GM18520 (cell line): ENCODE results near the gene SIX6.

Experiments
- ATAC-seq: cut with Tn5 transposase; IDR thresholded peaks from one replicate; pipeline ENCODE4 v1.9.1; 2021; ENCODE audit not compliant: unreplicated experiment

Gene SIX6

DNA sequence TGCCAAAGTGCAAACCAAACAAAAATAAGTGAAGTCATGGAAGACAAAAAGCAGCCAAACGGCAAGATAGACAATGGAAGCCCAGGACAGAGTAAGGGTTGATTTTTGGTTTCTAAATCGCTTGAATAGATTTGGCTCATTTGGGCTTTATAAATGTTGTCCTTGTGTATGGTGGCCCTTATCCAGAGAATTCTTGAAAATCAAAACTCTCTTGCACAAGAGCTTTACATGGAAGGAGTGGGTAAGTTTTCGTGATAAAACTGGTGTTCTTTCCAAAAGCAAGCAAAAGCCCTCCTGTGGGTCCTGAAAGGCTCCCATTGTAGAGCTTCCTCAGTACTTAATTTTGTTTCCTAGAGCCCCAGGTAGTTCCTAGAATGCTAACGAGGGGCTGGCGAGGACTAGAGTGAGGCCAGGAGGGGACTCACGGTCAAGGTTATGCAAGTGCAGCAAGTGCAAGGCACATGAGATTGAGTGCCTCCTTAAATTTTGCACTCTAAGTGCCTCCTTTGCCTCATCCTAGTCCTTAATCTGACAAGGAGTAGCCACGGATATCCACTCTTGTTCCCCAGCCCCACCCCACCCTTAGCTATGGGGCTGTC lies 4.1 kb downstream of the SIX6 start:
- ATAC-seq = no peak

DNA sequence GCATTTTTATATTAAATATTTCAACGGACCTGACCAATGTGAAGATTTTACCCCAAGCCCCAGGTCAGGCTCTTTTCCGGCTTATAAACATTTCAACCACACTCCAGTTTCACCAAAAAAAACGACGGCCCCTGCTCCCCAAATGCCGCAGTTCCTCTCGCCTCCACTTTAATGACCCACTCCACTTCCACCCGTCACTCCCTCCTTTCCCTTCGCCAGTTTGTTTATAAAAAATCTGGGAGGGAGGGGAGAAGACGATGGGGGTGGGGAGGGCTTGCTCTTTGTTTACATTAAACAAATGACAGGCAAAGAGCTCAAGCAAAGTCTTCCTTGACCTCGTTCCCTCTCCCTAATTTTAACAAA lies 5.4 kb downstream of the SIX6 start:
- ATAC-seq = no peak

DNA sequence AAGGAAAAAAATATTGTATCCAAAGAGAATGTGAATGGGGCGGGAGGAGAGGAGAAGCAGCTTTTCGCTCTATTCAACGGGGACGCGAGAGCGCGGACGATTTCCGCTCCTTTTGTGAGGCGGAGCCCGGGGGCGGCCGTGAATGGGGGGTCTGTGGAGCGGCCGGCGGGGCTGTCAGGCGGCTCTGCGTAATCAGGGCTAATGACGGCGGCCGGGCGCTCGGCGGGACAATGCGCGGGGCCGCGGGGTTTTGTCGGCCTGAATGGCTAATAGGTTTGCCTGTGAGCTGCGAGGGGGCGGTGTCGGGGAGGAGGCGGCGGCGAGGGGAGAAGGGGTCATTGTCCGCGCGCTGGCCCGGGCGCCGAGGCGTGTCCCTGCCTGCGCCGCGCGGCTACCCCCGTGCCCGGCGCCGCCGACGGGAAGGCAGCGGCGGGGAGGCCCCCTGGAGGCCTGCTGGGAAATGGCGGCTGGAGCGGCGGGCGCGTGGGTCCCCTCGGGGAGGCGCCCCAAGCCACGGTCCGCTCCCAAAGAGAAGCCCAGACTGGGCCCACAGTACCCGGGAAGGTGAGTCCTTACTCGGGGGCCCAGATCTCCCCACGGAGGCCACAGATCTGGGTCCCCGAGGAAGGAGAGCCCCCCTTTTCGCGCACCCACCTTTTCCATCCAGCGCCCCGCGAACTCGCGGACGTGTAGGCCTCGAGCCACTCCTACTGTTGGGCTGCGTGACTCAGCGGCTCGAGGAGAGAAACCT lies 6.0 kb downstream of the SIX6 start:
- ATAC-seq = no peak

DNA sequence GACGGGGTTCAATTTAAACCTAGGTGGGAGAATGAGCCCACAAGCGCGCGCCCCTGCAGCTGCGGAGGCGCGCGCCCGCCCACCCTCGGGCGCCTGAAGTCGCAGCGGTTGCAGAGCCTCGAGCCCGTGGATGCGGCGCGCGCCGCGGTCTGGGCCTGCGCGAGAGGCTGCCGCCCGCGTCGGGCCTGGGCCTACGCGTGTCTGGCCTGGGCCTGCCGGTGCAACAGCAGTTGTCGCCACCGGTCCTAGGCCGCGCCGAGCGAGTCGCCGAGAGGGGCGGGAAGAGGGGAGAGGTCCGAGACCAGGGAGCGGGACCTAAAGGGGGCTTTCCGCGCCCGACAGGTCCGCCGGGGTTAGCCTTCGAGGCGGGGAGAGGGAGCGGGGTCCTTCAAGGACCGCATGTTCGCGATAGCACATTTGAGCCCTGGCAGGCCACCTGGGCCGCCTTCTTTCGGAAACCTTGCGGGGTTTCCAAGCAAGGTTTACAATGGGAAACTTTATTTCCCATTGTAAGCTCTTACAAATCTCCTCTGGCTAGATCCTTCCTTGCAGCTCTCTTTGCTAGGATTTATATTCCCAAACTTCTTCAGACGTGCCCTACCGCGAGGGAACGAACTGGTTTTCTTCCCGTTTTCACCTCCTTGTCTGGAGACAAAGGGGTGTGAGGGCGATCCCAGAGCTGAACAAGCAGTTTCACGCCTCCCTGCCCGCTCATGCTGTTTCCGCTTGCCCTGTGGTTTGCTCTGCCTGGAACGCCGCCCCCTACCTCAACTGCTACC lies 6.8 kb downstream of the SIX6 start:
- ATAC-seq = no peak

DNA sequence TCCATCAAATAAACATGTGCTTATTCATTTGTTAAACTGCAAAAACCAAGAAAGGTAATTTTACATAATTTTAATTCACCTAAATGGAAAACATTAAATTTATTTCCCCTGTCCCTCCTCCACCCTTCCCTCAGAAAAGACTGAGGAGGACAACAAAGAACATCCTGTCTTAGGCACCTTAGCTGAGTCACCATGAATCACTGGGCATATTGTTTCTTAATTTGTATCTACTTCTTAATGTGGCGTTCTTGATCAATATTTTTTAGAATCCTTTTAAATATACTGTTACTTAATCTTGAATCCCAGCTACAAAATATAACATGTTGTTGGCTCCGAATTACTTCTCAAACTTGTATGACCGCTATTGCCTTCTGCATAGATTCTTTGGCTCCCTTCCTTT lies 23.5 kb downstream of the SIX6 start:
- no peak for ATAC-seq

DNA sequence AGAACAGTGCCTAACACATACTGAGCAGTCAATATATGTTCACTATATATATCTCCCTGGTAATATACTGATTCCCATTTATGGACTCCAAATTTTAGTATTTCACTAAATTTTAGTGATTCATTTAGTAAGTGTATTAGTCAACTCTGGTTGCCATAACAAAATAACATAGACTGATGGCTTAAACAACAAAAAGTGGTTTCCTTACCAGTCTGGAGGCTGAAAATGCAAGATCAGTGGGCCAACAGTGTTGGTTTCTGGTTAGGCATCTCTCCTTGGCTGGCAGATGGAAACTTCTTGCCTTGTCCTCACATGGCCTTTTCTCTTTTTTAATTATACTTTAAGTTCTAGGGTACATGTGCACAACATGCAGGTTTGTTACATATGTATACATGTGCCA lies 28.7 kb downstream of the SIX6 start:
- ATAC-seq = no peak

DNA sequence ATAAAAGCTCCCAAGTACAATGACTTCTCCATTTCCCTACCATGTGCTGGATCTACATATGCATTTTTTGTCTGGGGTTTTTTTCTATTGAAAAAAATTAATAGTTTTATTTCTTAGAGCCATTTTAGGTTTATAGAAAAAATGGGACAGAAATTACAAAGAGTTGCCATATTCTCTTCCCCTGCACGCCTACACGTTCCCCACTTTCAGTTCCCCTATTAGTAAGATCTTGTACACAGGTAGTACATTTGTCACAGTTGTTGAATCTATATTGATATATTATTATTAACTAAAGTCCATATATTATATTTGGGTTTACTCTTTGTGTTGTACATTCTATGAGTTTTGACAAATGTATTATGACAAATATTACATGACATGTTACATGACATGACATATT lies 35.7 kb downstream of the SIX6 start:
- no peak for ATAC-seq

DNA sequence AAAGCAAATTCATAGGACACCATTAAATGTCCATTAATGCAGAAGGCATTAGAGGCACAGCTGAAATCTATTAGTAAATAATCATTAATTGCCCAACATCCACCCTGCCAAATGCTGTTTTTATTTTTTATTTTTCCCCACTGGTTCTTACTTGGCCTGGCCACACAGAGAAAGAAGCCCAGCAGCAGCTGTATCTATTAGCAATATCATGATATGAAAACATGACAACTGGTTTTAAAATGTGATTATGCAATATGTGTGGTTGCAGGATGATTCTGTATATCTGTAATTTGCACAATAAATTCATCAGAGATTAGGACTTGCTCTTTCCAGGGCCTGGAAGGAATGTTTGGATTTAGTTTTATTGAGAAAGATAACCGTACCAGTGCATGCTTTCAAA lies 44.9 kb downstream of the SIX6 start:
- no peak for ATAC-seq

DNA sequence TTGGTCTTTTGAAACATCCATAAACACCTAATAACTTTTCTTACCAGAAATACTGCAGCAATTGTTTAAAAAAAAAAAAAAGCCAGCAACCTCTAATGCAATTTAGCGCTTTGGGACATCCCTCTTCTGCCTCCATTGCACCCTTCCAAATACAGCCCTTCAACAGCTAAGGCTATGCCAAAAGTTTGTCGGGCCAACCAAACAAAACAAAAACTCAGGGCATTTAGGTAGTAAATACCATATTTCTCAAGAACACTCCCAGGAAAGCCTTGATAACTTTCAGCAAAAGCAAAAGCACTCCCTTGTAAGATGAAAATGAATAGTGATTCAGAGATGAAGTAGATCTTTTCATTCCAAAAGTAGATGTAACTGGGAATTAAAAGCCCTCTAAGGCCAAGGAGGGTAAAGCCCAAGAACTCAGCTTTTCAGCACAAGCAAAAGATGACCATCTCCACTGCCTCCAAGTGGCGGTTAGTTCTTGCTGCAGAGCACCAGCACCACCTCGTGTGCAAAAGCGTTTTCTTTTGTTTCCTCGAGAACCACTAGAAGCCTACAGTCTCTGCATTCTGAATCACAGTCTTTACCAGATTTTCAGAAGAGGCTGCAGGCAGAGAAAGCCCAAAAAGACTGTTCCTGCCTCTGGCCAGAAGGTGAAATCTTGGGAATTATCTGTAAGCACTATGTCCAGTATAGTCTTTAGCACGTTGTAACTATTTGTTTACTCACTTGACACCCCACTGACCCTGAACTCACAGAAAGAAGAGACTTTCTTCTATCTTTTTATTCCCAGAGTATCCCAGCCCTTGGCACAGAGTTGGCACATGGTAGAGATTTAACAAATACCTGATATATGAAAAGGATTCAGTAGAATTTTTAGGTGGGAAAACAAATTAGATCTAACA lies 53.1 kb downstream of the SIX6 start:
- peak; percentile 75 for ATAC-seq
